MM.1S (cell line): ENCODE measurements around the gene PPP1R37.

Experiments
- EZH2 ChIP-seq: fragments of 300-600 bp; sonication (generic); optimal IDR thresholded peaks from 2 replicates; pipeline ENCODE3; 2017; ENCODE audit warnings: low read depth, mild to moderate bottlenecking, antibody characterized with exemption, low read length, mixed read lengths
- EZH2phosphoT487 ChIP-seq: fragments of 300-600 bp; sonication (generic); IDR thresholded peaks from 2 replicates; pipeline ENCODE4 v1.6.1; 2018; ENCODE audit warnings: antibody characterized with exemption, low read length
- TF ChIP-seq, protein P1 (sequence below): fragments of 300-600 bp; sonication (generic); IDR thresholded peaks from 2 replicates; pipeline ENCODE4 v1.5.1; 2016; ENCODE audit warnings: antibody characterized with exemption, low read length, mixed read lengths

DNA sequence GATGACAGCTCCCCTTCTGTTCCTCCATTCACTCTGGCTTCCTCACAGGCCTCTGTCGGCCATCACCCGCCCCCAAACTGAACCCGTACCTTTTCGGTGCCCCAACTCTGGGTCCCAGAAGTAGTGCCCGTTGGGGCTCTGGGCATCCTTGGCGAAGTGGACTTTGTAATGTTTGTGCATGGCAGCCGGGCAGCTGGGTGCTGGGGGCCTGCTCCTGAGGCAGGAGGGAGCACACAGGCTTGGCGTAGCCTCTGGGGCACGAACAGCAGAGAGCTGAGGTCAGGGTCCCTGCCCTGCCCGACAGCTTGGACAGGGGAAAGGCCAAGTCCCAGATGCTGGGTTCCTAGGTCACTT lies 67.0 kb downstream of the PPP1R37 start:
- TF ChIP-seq EZH2 (no peak), EZH2phosphoT487 (no peak)
- TF ChIP-seq, protein P1, sequence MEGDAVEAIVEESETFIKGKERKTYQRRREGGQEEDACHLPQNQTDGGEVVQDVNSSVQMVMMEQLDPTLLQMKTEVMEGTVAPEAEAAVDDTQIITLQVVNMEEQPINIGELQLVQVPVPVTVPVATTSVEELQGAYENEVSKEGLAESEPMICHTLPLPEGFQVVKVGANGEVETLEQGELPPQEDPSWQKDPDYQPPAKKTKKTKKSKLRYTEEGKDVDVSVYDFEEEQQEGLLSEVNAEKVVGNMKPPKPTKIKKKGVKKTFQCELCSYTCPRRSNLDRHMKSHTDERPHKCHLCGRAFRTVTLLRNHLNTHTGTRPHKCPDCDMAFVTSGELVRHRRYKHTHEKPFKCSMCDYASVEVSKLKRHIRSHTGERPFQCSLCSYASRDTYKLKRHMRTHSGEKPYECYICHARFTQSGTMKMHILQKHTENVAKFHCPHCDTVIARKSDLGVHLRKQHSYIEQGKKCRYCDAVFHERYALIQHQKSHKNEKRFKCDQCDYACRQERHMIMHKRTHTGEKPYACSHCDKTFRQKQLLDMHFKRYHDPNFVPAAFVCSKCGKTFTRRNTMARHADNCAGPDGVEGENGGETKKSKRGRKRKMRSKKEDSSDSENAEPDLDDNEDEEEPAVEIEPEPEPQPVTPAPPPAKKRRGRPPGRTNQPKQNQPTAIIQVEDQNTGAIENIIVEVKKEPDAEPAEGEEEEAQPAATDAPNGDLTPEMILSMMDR: no peak
